ENCODE data around the gene UBE2J2. TPM values are rescaled to one million over a fixed set of nuclear protein-coding genes. Genes with fewer than 3 reads are reported as not detected.

UBE2J2 gene
- polyA plus RNA-seq, 1 of the 3 experiments (the other 2 are of a cell fraction): 47.5 TPM

- no peak overlapping the region for H3K4me2 ChIP-seq
- WGBS (ENCODE audit: low lambda C conversion rate): 96% methylated on average over 19 of the region's 35 CpGs
- H3K4me1 ChIP-seq (ENCODE audit: control insufficient read depth in 1 of 2, insufficient read depth in 2 of 2, low read depth in 1 of 2, low read length in 1 of 2): peaks cover 0 to 9% of the 10 kb centered on the region in 2 experiments; a peak in 1 of 4 replicates
- no peak overlapping the region for H3K27ac ChIP-seq (ENCODE audit: low read depth in 2 of 2, low read length in 1 of 2)
- H3K9me2 ChIP-seq: no peaks in the 10 kb centered on the region
- ChIA-PET CTCF (interaction anchor here (0.9 to 7.3 kb wide), 5 partner anchors 8 to 263 kb away, joined by 3 to 131 read pairs (median 4); no protein-coding TSS in a partner anchor), POLR2A (interaction anchor here (0.6 kb wide), 1 partner anchor 30 kb away, joined by 3 read pairs; no protein-coding TSS in a partner anchor)
- DNase-seq: no peak
- H3K9me3 ChIP-seq: no peaks in the 10 kb centered on the region
- no peaks in the 10 kb centered on the region for H3K79me2 ChIP-seq (ENCODE audit: insufficient read depth)
- H3K36me3 ChIP-seq (replicated peaks in 1 of 2; ENCODE audit: control insufficient read depth in 1 of 2, insufficient read depth in 2 of 2, low read length in 1 of 2): peaks cover 0 to 21% of the 10 kb centered on the region in 2 experiments
- H3K4me3 ChIP-seq (ENCODE audit: low read depth in 2 of 2, low read length in 1 of 2): no peak overlapping the region
- no peak for TF ChIP-seq SIN3A (IDR thresholded peaks at IDR 0.05; ENCODE audit: borderline replicate concordance, low read depth, low read length)
- no peaks in the 10 kb centered on the region for H3K27me3 ChIP-seq (ENCODE audit: insufficient read depth)
- no peak overlapping the region for H2AFZ ChIP-seq (ENCODE audit: low read depth)
- no peak overlapping the region for H3K9ac ChIP-seq
- no peaks in the 10 kb centered on the region for H3F3A ChIP-seq (replicated peaks; ENCODE audit: insufficient read depth)
- H4K20me1 ChIP-seq (ENCODE audit: insufficient read depth): peaks cover 3% of the 10 kb centered on the region; the same call in 1 of the 2 replicates
Observed at GRCh38 chr1:1295154-1295923, 21.7 kb upstream of the UBE2J2 start.

DNA sequence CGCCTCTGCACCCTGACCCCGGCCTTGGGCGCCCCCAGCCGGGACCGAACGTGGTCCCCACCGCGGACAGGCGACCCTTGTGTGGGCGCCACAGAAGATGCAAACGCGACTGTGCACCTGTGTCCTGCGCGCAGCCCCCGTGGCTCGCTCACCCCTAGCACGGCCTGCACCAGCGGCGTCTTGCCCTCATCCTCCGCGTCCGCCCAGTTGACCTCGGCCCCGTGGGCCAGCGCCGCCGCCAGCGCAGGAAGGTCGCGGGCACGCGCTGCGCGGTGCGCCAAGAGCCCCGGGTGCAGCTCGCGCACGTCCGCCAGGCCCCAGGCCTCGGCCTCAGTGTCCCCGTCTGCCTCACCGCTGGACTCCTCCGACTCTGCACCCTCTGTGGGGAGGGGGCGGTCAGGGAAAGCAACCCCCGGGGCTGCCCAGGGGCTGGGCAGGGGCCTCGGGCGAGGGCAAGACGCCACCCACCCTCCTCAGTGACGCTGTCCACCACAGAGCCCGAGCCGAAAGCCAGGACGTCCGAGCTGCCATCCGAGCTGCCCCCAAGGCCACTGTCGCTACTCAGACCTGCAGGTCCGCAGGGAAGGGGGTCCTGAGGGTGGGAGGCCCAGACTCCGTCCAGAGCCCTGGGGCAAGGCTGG is 20.7 kb upstream of the UBE2J2 start:
- Histone ChIP-seq H3K4me1 (ENCODE audit: control insufficient read depth in 1 of 2, insufficient read depth in 2 of 2, low read depth in 1 of 2, low read length in 1 of 2) (peaks cover 0 to 9% of the 10 kb centered on the region in 2 experiments; a peak in 1 of 4 replicates), H3F3A (replicated peaks; ENCODE audit: insufficient read depth) (no peaks in the 10 kb centered on the region), H2AFZ (ENCODE audit: low read depth) (no peak overlapping the region), H3K36me3 (replicated peaks in 1 of 2; ENCODE audit: control insufficient read depth in 1 of 2, insufficient read depth in 2 of 2, low read length in 1 of 2) (peaks cover 0 to 18% of the 10 kb centered on the region in 2 experiments), H3K4me3 (ENCODE audit: low read depth in 2 of 2, low read length in 1 of 2) (no peak overlapping the region), H3K79me2 (ENCODE audit: insufficient read depth) (no peaks in the 10 kb centered on the region), H4K20me1 (ENCODE audit: insufficient read depth) (no peaks in the 10 kb centered on the region), H3K9me2 (no peaks in the 10 kb centered on the region), H3K27ac (ENCODE audit: low read depth in 2 of 2, low read length in 1 of 2) (no peak overlapping the region), H3K9ac (no peak overlapping the region), H3K4me2 (no peak overlapping the region), H3K9me3 (no peaks in the 10 kb centered on the region), H3K27me3 (ENCODE audit: insufficient read depth) (no peaks in the 10 kb centered on the region)
- TF ChIP-seq CHD2 (IDR thresholded peaks at IDR 0.05; ENCODE audit: low read length, partially characterized antibody) (no peak), IRF3 (IDR thresholded peaks at IDR 0.05; ENCODE audit: low read depth, low read length) (no peak), MXI1 (IDR thresholded peaks at IDR 0.05; ENCODE audit: low read depth, low read length) (no peak), RCOR1 (IDR thresholded peaks at IDR 0.05; ENCODE audit: low read length) (no peak)
- TF ChIP-seq, protein P1, sequence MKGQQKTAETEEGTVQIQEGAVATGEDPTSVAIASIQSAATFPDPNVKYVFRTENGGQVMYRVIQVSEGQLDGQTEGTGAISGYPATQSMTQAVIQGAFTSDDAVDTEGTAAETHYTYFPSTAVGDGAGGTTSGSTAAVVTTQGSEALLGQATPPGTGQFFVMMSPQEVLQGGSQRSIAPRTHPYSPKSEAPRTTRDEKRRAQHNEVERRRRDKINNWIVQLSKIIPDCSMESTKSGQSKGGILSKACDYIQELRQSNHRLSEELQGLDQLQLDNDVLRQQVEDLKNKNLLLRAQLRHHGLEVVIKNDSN (IDR thresholded peaks at IDR 0.05; ENCODE audit: borderline replicate concordance, low read depth): no peak
- ChIA-PET POLR2A (no interaction called here), CTCF (interaction anchor here (0.9 to 7.3 kb wide), 5 partner anchors 8 to 262 kb away, joined by 3 to 131 read pairs (median 4); no protein-coding TSS in a partner anchor)
- 94% methylated on average over 42 of the region's 58 CpGs for WGBS (ENCODE audit: low lambda C conversion rate)
- DNase-seq: no peak

All from SK-N-SH (cell line).